ENCODE data around the gene NSDHL.
"Not testable (repeated sequence)": the region's sequence is repeated elsewhere in the genome, so short reads cannot be mapped to it uniquely, and the experiment has no call there.

The NSDHL gene

DNA sequence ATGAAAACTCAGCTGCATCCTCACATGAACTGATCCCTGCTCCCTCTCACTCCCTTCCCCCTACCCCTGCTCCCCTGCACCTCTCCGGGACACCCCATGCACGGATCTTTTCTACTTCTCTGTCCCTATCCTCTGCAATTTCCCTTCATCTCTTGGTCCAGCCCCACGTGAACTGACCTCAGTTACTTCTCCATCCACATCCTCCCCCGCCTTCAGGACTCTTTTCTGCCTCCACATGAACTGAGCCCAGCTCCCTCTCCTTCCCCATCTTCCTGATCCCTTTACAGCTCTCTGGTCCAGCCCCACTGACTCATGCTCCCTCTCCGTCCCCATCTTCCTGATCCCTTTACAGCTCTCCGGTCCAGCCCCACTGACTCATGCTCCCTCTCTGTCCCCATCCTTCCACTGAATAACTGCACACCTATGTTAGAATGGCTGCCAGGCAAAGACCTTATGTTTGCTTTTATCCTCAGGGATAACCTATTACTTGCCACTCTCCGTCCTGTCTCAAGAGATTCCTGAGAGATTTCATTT, 6.0 kb upstream of the NSDHL start:
- no peak overlapping the region for H3K27ac ChIP-seq
- TF ChIP-seq, protein P1, sequence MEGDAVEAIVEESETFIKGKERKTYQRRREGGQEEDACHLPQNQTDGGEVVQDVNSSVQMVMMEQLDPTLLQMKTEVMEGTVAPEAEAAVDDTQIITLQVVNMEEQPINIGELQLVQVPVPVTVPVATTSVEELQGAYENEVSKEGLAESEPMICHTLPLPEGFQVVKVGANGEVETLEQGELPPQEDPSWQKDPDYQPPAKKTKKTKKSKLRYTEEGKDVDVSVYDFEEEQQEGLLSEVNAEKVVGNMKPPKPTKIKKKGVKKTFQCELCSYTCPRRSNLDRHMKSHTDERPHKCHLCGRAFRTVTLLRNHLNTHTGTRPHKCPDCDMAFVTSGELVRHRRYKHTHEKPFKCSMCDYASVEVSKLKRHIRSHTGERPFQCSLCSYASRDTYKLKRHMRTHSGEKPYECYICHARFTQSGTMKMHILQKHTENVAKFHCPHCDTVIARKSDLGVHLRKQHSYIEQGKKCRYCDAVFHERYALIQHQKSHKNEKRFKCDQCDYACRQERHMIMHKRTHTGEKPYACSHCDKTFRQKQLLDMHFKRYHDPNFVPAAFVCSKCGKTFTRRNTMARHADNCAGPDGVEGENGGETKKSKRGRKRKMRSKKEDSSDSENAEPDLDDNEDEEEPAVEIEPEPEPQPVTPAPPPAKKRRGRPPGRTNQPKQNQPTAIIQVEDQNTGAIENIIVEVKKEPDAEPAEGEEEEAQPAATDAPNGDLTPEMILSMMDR (IDR thresholded peaks at IDR 0.05) = no peak
- no peak for TF ChIP-seq ZFX (IDR thresholded peaks at IDR 0.05; ENCODE audit: borderline replicate concordance)

DNA sequence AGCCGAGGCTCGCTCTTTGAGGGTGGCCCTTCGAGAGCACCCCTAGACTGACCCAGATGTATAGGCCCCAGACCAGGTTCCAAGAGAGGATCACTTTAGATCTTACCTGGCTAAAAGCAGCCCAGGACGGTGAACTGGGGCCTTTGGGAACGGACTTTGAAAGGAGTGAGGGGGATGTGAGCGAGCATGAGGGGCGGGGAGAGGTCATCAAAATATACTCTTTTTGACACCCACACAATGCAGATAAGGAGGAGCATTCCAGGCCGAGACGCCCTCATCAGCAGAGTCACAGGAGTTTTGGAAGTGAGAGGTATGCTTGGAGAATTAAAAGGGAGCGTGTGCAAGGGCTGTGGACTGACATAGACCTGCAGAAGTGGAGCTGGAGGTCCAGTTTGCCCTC, 528 bp downstream of the NSDHL start:
- H3K27ac ChIP-seq = peak overlapping the region; percentile 47

DNA sequence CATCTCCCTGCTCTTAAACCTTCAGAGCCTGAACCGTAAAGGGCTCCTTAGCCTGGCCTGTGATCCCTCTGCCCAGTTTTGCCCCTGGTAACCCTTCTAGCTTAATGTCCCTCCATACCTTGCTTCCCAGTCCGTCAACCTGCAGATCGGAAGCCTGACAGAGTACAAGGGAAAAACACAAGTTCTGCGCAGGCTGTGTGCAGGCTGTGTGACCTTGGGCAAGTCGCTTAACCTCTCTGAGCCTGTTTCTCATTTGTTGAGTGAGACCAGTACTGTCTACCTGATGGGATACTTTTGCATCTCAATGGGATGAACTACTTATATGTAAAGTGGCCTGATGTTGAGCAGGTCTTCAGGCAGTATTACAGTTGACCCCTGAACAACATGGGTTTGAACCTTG, 1.7 kb downstream of the NSDHL start:
- TF ChIP-seq, protein P1 (IDR thresholded peaks at IDR 0.05) = no peak
- no peak for TF ChIP-seq ZFX (IDR thresholded peaks at IDR 0.05; ENCODE audit: borderline replicate concordance)
- no peak overlapping the region for H3K27ac ChIP-seq

More for the DNA sequence above, 528 bp downstream of the NSDHL start:
- TF ChIP-seq, protein P1 (IDR thresholded peaks at IDR 0.05) = no peak
- no peak for TF ChIP-seq ZFX (IDR thresholded peaks at IDR 0.05; ENCODE audit: borderline replicate concordance)

DNA sequence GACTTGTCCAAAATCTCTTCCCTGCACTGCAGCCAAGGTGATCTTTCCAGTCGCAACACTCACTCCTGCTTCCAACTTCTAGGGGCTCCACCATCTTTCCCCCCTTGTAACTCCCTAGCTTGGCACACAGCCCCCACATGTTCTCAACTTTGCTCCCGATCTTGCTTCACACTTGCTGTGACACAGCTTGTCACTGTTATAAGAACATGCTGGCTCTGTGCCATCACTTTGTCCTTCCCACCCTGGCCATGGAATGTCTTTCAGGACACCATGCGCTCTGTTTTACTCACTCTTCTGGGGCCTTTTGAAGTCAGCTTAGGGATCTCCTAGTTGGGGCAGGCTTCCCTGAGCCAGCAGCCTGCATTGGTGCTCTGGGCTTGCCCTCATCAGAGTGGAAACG, 2.5 kb downstream of the NSDHL start:
- TF ChIP-seq, protein P1 (IDR thresholded peaks at IDR 0.05) = no peak
- no peak for TF ChIP-seq ZFX (IDR thresholded peaks at IDR 0.05; ENCODE audit: borderline replicate concordance)
- H3K27ac ChIP-seq = no peak overlapping the region

DNA sequence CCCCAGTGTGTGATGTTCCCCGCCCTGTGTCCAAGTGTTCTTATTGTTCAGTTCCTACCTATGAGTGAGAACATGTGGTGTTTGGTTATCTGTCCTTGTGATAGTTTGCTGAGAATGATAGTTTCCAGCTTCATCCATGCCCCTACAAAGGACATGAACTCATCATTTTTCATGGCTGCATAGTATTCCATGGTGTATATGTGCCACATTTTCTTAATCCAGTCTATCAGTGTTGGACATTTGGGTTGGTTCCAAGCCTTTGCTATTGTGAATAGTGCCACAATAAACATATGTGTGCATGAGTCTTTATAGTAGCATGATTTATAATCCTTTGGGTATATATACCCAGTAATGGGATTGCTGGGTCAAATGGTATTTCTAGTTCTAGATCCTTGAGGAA, 4.6 kb downstream of the NSDHL start:
- H3K27ac ChIP-seq = not testable (repeated sequence)

DNA sequence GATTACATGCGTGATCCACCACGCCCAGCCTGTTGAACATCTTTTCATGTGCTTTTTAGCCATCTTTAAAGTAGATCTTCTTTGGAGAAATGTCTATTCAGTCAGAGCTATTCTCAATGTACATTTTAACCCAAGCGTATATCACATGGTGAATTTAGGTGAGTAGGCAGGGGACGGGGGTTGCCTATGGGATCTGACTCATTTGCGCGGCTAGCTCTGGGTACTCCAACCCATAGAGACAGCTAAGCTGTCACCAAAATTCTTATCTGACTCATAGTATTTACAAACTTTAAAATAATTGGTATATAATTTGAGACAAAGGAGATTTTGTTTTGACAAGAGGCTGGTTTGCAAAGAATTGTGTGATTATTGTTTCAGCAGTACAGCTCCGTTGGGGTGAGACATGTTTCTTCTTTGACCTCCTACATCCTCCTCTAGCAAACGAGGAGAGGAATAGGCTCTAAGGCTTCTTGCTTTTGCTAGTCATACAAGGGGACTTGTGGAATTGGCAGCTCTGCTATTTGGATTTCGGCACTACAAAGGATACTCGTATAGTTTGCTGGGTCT, 12.0 kb downstream of the NSDHL start:
- H3K27ac ChIP-seq = no peak overlapping the region
- TF ChIP-seq, protein P1 (IDR thresholded peaks at IDR 0.05) = no peak
- TF ChIP-seq ZFX (IDR thresholded peaks at IDR 0.05; ENCODE audit: borderline replicate concordance) = no peak

DNA sequence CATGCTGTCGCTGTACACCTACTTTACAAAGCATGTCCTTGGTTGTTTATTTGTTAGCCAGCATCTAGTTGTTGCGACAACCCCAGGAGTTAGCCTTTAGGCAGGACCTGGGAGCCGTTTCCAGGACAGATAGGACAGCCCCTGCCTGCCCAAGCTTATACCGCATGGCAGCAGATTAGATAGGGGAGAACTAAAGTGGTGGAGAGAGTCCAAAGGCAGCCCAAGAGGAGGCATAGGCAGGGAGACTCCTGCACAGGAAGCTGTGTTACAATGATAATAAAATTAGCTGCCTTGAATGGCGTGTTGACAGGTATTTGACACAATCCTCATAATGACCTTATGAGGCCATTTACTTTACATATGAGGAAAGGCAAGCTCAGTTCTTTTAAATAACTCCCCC, 13.0 kb downstream of the NSDHL start:
- no peak overlapping the region for H3K27ac ChIP-seq
- TF ChIP-seq, protein P1 (IDR thresholded peaks at IDR 0.05) = no peak
- no peak for TF ChIP-seq ZFX (IDR thresholded peaks at IDR 0.05; ENCODE audit: borderline replicate concordance)

DNA sequence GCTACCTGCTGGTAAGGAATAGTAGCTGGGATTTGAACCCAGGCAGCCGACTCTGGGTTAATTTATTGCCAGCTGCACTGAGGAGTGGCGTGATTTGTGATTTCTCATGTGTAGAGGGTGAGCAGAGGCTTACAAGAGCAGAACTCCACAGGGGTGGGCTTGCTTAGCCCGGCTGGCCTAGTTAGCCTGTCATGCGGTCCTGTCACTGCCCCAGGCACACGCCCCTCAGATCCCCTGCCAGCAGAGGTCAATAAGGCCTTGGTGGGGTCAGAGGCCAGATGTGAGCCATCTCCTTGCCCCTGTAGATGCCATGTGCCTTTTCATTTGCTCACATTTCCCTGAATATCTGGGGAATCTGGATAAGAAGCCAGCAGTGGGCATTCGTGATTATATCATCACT, 13.4 kb downstream of the NSDHL start:
- TF ChIP-seq, protein P1 (IDR thresholded peaks at IDR 0.05) = no peak
- no peak for TF ChIP-seq ZFX (IDR thresholded peaks at IDR 0.05; ENCODE audit: borderline replicate concordance)
- H3K27ac ChIP-seq = no peak overlapping the region
